COLO829 (cell line): Measurements from ENCODE around the gene ABI3BP.

Source experiments
- DNase-seq: peaks from one replicate; pipeline ENCODE4 v3.0.0; 2012; ENCODE audit warnings: low spot score

ABI3BP gene

DNA sequence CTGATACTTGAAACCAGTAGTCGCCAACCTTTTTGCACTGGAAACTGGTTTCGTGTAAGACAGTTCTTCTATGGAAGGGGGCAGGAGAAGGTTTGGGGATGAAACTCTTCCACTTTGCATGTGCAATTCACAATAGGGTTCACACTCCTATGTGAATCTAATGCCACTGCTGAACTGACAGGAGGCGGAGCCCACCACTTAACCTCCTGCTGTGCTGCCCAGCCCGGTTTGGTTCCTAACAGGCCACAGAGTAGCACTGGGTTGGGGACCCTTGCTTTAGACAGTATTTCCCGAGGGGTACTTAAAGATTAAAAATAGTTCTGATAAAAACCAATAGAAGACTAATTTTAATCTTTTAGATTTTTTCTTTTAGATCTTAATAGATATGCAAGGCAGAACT, 272.8 kb downstream of the ABI3BP start:
- no peak for DNase-seq

DNA sequence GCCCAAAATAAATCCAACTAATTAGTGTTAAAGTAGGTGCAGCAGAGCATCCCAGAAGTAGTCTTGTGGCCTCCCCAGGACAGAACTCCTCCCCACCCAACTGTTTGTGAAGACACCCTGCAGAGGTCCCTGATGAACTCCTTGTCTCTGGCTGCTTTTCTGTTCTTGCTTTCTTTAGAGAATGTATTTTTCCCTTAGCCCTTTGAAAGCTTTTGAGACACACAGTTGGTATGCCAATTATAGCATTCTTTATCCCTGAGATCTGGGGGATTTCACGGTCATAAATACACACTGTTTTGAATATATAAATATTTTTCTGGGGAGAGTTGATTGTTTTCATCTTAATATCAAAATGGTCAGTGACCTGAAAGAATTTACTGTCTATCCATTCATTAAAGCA, 274.1 kb downstream of the ABI3BP start:
- DNase-seq = no peak

- no peak for DNase-seq
Observed at GRCh38 chr3:100717637-100718487, 275.4 kb downstream of the ABI3BP start.

DNA sequence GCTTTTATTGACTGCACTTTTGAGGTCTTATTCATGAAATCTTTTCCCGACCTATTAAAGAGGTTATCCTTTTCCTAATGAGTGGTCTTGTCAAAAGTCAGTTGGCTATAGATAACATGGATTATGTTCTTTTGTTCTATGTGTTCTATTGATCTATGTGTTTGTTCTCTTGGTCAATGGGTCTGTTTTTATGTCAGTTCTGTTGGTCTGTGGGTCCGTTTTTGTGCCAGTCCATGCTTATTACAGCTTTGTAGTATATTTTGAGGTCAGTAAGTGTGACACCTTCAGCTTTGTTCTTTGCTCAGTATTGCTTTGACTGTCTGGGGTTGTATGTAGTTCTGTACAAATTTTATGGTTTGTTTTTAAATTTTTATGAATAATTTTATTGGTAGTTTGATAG, 276.2 kb downstream of the ABI3BP start:
- DNase-seq = no peak

DNA sequence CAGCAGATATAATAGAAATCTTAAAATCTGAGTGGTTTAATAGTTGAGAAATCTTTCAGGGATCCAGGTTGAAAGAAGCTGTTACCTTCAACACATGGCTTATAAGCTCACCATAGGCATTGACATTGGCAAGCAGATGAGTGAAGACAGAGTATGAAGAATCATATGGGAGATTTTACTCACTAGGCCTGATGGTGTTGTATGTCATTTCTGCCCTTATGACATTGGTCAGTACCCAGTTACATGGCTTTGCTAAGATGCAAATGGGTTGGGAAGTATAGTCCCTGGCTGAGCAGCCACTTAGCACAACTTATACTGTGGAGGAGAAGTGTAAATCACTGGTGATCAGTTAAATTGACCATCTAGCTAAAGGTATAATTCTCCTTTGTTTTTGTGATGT, 278.0 kb downstream of the ABI3BP start:
- DNase-seq = no peak

GRCh38 chr3:100710261-100710968, 282.8 kb downstream of the ABI3BP start:
- DNase-seq = peak; percentile 83

DNA sequence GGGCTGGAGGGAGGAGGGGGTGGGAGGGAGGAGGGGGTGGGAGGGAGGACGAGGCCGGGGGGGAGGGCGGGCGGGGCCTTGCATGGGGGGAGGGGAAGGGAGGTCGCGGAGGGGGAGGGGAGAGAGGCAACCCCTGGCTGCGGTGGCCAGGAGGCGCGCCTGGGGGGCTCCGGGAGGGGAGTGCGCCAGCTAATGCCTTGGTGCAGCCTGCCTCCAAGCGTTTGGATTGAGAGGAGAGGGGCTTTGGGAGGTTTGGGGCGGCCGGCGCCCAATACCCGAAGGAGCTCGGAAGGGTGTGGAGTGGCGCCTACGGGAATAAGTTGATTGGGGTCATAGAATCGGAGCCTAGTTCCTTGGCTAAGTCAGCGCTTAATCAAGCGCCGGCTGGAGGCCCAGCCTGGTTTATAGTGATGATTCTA, 283.4 kb downstream of the ABI3BP start:
- no peak for DNase-seq

- DNase-seq = peak; percentile 100
Observed at GRCh38 chr3:100708989-100709841, 284.0 kb downstream of the ABI3BP start, which contains the start of gene TFG. Gene TFG, plus strand, starts transcription at chr3:100709494. Its CDS starts 4,192 bp downstream, at chr3:100713686.

- no peak for DNase-seq
Observed at GRCh38 chr3:100708644-100708988, 284.6 kb downstream of the ABI3BP start.

GRCh38 chr3:100706365-100706764, 286.9 kb downstream of the ABI3BP start:
- no peak for DNase-seq

- DNase-seq = no peak
Observed at GRCh38 chr3:100703865-100704264, 289.4 kb downstream of the ABI3BP start.

GRCh38 chr3:100702980-100703345, 290.3 kb downstream of the ABI3BP start:
- DNase-seq = no peak

DNA sequence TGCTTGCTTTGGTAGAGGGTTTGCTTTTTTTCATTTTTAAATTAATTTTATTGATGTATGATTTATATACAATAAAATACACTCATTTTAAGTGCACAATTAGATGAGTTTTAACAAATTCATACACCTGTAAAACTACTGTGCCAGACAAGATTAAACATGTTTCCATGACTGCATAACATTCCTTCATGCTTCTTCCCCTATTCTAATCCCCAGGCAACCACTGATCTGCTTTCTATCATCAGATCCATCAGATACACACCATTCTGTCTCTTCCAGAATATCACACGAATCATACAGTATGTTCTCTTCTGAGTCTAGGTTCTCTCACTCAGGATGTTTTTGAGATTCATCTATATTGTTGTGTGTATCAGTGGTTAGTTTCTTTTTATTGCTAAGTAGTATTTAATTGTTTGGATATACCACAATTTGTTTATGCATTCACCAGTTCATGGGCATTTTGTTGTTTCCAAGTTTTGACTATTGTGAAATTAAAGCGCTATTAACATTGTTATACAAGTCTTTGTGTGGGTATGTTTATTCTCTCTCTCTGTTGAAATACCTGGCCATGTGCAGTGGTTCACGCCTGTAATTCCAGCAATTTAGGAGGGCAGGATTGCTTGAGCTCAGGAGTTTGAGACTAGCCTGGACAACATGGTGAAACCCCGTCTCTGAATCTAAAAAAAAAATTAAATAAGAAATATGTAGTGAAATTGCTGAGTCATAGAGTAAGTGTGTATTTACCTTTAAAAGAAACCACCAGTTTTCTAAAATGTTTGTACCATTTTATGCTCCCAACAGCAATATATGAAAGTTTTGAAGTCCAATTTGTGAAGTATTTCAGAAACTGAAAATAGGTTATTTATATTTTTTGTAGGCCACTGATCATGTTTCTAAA, 290.9 kb downstream of the ABI3BP start:
- DNase-seq = no peak

GRCh38 chr3:100700708-100701107, 292.5 kb downstream of the ABI3BP start:
- DNase-seq = no peak
